ENCODE results near the gene IPO9.
"Not testable (repeated sequence)": the region's sequence is repeated elsewhere in the genome, so short reads cannot be mapped to it uniquely, and the experiment has no call there.

Gene IPO9

DNA sequence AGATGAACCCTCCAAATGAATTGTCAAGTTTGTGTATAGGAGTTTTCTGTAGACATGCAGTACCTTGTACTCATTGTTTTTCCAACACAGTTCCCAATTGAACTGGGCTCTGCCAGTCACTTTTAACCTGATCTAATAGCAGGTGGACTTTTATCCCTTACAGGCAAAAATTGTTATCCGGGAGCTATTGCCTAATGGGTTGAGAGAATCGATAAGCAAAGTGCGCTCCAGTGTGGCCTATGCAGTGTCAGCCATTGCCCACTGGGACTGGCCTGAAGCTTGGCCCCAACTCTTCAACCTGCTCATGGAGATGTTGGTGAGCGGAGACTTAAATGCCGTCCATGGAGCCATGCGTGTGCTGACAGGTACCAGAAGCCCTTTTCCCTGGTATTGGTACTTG lies 19.3 kb downstream of the IPO9 start:
- DNase-seq (ENCODE audit: low read depth, low spot score) = no peak

DNA sequence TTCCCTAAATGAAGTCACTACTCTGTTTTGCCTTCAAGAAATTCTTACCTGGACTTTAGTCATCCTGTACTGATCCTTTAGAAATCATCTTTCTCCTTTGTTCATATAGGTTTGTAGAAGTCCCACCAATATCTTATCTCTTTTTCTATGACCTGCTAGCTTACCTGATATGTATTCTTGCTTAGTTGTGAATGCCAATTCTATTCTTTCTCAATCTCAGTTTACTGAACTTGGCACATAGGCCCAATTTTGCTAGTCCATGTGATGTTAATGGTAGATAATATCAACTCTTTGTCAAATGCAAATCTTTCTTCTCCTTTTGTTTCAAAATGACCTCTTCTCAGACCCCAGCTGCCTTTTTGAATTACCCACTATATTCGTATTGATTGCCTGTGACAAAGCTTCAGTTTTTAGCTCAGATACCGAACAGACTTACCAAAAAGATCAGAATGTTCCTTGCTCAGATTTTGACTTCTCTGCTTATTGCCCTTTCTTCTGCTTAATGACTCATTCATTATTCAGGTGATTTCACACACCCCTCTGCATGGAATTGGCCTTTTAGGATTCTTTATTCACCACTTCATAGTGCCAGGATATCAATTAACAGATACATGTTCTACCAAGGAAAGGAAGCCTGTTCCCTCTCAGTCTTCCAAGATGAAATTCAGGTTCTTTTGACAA lies 20.6 kb downstream of the IPO9 start:
- DNase-seq (ENCODE audit: low read depth, low spot score) = no peak

DNA sequence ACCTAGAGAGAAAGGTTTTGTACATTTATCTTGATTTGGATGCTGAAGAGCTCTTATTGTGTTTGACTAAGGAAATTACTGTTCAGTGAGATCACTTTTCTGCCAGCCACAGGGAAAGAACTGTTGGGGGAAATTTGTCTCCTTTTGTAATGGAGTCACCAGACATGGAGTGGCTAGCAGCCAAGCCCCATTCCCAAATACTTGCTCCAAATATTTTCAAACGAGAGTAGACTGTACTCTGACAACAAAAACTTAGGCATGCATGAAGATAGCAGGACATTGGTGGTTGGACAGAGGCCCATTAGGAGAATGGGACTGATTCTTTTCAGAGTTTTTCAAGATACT lies 21.1 kb downstream of the IPO9 start:
- DNase-seq (ENCODE audit: low read depth, low spot score) = no peak

DNA sequence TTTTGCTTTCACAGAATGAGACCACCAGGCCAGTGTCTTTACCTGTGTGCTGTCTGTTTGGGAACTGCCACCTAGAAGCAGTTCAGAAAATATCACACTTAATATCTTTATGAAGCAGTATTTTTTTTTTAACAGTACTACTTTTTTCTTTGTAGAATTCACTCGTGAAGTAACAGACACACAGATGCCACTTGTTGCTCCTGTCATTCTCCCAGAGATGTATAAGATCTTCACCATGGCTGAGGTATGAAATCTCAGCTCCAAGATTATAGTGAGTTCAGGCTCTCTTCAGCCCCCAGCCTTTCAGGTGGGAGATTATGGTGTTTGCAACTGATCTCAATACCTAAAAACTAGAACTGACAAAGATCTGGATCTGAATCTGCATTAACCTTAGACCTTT lies 23.0 kb downstream of the IPO9 start:
- no peak for DNase-seq (ENCODE audit: low read depth, low spot score)

DNA sequence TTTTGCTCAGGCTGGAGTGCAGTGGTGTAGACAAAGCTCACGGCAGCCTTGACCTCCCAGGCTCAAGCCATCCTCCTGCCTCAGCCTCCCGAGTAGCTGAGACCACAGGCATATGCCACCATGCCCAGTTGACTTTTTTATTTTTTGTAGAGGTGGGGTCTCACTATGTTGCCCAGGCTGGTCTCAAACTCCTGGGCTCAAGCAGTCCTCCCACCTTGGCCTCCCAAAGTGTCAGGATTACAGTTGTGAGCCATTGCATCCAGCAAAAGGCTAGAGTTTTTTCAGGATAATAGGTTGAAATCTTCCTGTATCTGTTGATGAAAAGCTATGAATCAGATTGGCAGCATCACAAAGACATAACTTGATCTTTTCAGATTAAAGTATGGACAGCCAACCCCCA lies 27.8 kb downstream of the IPO9 start:
- not testable (repeated sequence) for DNase-seq (ENCODE audit: low read depth, low spot score)

DNA sequence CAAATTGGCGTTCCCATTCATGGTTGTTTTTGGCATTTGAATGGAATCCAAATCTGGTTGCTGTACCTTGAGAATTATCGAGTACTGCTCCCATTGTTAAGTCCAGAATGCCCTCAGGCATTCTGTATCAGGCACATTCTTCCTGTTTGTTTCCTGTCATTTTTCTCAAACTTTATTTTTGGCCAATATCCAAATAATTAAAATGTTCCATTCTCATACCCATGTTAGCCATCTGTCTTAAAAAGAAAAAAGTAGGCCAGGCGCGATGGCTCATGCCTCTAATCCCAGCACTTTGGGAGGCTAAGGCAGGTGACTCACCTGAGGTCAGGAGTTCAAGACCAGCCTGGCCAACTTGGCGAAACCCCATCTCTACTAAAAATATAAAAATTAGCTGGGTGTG lies 30.5 kb downstream of the IPO9 start:
- no peak for DNase-seq (ENCODE audit: low read depth, low spot score)

DNA sequence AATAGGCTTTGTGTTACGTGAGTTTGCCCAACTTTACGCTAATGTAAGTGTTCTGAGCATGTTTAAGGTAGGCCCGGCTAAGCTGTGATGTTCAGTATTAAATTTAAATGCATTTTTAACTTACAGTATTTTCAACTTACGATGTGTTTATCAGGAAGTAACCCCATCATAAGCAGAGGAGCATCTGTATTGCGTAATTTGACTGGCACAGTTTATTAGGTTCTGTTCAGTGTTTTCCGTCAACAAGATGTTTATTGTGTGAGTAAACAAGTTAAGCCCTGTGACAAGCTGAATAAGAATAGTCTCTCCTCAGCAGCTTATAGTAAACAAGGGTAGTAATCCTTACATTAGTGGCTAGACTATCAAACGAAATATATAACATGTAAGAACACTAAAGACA lies 32.5 kb downstream of the IPO9 start:
- DNase-seq (ENCODE audit: low read depth, low spot score) = no peak

DNA sequence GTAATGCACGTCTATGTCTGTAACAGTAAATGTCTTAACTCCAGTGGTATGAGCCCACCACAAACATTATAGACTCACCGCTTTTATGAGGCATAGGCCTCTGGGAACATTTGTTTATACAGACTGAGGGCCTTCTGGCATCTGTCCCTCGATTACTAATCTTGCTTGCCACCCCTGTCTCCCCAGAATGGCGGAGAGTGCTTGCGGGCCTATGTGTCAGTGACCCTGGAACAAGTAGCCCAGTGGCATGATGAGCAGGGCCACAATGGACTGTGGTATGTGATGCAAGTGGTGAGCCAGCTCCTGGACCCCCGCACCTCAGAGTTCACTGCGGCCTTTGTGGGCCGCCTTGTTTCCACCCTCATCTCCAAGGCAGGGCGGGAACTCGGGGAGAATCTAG lies 41.4 kb downstream of the IPO9 start:
- DNase-seq (ENCODE audit: low read depth, low spot score) = no peak

DNA sequence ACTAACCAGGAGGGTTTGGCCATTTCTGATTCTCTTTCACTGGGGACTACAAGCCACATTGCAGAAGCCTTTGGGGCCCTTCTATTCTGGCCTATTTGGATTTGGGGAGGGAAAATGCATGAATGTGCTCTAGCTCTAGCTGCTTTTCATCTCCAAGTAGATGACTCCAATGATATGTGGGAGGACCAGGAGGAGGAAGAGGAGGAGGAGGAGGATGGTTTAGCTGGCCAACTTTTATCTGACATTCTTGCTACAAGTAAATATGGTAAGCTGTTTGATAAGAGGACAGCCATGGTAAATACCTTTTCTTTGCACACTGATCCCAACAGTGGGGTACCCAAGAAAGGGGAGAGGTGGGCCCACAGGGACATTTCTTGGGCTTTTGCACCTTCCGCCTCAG lies 45.7 kb downstream of the IPO9 start:
- DNase-seq (ENCODE audit: low read depth, low spot score) = no peak

DNA sequence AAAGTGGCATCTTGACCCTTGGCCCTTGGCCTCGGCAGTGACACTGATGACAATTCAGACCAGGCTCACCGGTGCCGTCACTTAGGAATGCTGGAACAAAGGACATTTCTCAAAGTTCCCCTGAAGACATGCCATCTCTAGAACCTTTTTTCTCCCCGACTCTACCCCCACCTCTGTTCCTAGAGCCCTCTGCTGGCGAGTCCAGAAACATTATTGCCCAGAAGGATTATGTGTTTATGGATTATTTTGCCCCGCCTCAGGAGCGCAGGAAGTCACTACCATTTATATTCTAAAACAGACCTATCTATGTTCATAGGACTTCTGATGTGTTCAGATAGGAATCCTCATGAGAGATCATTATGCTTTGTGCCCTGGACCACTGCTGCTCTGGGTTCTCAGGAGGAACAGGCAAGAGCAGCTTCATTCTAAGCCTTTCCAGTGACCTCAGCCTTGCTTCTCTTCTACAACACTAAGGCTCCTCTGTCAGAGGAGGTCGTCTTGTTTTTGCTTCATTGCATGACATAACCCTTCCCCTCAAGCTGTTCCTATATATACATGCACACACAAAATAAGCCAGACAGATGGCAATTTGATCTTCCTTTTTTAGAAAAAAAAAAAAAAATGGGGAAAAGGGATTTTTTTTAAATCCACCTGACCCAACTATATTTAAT lies 47.3 kb downstream of the IPO9 start:
- DNase-seq (ENCODE audit: low read depth, low spot score) = no peak

DNA sequence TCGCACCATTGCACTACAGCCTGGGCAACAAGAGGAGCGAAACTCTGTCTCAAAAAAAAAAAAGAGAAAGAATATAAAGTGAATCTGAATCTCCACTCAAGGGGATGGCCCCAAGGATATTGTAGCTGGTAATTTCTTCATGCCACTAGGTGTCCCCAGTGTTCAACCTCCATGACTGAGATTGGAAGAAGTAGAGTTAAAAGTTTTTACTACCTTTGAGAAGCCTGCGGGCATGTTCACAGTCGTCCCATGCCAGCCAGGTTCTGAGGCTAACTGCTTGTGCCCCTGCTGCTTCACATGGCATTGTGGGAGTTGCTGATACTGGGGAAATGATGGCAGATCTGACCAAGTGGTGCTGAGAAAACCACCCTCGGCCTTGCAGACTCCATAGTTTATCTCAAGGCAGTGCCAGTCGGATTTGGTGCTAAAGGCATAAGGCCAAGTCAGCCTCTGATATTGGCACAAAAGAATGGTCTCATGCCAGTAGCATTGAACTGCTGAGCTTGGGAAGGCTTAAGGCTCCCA lies 49.0 kb downstream of the IPO9 start:
- DNase-seq (ENCODE audit: low read depth, low spot score) = no peak

DNA sequence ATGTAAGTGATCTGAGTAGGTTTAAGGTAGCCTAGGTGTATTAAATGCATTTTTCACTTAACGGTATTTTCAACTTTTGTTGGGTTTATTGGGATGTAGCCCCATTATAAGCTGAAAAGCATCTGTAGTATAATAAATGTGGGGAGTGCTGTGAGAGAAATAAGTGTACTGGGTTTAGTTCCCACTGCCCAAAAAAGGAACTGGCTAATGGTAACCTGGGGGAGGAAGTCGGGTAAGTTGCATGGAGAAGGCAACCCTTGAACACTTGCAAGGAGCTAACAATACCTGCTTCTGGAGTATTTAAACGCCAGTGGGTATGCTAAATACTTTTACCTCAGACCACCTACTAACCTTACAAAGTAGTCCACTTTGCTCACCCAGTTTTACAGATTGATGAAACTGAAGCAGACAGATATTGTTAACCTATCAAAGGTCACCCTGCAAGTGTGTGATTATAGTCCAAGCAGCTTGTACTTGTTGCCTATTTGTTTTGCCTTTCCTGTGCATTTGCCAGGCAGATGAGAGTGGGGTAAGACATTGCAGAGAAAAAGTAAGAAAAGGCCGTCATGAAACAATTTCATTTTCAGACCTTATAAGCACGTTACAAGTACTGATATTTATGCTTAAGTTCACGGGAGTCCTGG lies 52.1 kb downstream of the IPO9 start:
- DNase-seq (ENCODE audit: low read depth, low spot score) = no peak

DNA sequence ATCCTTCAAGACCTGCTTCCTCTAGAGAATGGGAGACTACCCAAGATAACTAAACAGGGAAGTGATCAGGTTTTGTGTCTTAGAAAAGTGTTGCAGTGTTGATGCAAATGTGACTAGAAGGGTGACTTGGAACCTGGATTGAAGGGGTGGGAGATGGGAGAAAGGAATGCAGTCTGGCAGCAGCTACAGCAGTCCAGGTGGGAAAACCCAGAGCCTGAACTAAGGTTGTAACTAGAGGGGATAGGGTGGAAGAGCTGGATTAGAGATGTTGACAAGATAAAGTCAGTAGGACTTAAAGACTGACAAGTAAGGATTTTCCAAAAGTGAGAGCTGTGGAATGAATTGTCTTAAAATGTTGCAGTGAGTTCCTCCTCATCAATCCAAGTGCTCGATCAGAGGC lies 52.7 kb downstream of the IPO9 start:
- DNase-seq (ENCODE audit: low read depth, low spot score) = no peak

DNA sequence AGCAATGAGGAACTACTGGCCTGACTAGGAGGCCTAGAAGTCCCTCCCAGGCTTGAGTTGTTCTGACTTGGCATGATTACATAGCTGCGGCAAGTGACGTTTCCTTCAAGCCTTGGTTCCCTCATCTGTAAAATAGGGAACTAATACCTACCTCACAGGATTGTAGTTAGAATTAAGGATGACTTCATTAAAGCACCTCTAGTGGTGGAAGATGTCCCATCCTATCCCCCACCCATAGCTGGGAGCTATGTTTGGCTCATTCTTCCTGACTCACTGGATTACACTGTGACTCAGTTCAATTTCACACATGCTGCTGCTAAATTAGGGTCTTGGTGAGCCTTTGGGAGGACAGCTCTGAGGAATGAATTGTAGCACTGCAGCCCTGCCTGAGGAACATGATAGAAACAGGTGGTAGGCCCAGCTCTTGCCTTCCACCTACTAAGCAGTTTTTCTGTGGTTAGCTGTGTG lies 53.7 kb downstream of the IPO9 start:
- DNase-seq (ENCODE audit: low read depth, low spot score) = no peak

DNA sequence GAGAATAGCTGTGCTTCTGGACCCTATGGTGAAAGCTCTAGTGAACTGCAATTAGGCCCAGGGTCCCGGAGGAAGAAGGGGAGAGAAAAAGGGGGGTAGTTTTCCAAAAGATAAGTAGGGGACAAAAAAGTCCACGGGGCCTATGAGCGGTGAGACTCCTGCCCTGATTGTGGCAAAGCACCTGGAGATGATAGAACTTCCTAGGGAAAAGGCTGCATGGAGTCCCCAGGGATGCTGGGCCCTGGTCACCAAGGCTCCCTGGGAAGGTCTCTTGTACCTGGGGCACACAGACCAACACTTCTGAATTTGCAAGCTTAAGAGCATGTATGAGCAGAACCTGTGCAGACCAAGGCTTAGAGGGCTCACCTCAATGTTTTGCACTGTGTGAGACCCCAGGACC lies 54.3 kb downstream of the IPO9 start:
- no peak for DNase-seq (ENCODE audit: low read depth, low spot score)

DNA sequence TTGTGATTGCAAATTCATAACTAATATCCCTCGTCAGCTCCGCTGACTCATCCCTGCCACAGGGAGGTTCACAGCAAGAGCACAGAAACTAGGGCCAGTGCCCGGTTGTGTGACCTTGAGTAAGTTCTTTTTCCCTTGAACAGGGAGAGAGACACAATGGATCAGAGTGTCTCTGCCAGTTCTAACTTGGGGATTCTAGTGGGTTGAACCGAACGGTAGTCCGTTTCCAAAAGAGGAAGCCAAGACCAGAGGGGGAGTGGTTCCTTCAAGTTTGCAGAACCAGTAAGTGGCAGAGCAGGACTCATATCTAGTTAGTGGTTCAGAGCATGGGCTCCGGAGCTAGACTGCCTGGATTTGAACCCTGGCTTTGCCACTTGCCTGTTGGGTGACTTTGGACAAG lies 54.8 kb downstream of the IPO9 start:
- DNase-seq (ENCODE audit: low read depth, low spot score) = no peak

DNA sequence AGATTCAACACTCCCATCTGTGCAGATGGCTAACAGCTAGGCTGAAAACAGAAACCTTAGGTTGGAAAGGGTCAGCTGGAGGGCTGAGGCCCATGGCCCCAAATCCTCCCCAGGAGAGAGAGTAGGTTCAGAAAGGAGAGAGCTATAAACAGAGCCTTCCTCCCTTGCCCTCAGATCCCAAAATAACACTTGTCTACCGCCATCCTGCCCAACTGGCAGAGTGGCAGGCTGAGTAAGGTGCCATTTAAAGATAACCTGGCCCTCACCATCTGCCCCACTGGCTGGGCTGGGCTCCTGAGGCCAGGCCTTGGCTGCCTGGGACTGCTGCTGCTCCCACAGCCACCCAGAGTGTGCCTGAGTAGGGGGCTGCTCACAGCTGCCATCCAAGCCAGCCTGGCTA lies 55.5 kb downstream of the IPO9 start:
- no peak for DNase-seq (ENCODE audit: low read depth, low spot score)

DNA sequence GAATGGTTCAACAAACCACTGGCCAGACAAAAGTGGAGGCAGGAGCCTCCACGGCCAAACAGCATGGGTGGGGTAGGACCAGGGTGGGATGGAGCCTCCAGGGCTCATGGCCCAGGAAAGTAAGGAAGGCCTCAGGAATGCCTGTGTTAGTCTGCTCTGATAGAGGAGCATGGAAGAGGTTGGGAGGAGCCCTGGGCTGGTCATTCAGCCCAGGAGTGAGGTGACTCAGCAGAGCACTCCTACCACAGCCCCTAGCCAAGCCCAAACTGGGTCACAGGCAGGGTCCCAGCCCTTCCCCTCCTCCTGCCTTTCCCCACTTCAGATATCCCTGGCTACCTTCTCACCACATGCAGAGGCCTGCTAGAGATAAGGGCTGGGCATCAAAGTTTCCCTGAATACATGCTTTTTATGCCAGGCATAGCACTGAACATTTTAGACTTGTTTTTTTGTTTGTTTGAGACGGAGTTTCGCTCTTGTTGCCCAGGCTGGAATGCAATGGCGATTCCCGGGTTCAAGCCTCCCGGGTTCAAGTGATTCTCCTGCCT lies 56.6 kb downstream of the IPO9 start:
- no peak for DNase-seq (ENCODE audit: low read depth, low spot score)

DNA sequence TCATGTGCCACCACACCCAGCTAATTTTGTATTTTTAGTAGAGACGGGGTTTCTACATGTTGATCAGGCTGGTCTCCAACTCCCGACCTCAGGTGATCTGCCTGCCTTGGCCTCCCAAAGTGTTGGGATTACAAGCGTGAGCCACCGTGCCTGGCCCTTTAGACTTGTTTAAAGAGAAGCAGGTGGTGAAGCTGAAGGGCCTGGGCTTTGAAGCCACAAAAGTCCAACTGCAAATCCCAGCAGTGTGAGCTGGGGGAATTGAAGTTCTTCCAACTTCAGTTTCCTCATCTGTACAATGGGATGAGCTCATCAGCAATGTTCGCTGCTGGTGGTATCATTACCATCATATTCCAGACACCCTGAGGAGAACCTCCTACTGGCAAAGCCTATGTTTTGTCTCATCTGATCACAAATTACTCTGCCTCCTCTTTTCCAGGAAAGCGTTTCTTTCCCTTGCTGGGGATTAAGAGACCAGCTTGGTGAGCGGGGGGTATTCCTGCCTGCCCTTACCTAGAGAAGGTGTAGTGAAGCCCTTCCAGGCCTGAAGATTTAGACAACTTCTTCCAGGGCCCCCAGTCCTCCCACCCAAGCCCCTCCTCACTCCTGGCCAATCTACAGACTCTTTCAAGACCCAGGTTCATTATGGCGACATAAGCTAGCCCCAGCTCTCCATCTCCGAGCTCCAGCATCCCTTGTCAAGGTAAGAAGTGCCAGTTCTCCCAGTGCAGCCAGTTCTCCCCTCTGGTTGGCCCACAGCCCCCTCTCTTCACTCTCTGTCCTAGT lies 57.3 kb downstream of the IPO9 start:
- no peak for DNase-seq (ENCODE audit: low read depth, low spot score)

DNA sequence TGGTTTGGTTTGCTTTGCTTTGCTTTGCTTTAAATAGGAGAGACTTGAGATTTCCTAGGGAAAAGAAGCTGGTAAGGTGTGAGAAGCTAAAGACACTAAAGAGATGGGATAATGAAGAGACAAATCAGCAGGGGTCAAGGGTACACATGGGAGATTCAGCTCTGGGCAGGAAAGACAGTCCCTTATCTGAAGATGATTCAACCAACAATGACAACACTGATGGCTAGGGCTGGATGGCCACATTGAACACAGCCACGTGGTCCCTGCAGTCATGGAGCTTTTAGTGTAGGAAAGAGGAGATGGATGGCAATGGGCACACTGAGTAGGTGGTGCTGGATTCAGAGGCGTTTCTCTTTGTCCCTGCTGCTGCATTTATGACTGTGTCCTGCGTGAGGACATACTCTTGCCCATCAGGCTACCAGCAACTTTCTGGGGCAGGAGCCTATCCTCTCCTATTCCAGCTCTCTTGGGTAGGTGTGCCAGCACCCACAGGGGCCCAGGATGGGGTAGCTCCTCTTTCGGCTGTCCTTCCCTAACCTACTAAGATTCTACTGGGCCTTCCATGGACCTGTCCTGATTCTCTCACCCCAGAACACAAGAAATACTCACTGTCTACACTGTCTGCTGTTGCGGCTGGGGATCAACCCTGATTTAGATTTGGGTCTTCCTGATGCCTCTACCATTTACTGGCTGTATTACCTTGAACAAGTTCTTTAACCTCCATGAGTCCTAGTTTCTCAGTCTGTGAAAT lies 58.3 kb downstream of the IPO9 start:
- no peak for DNase-seq (ENCODE audit: low read depth, low spot score)
